Muscle of arm (tissue), 12 donors: ENCODE results near the gene OXA1L. TPM values are rescaled to one million over a fixed set of nuclear protein-coding genes. Genes with fewer than 3 reads are reported as not detected.

Experiments used
- DNase-seq: peaks from one replicate; pipeline ENCODE4 v3.0.0-alpha.2; 2013
- polyA plus RNA-seq, 12 donors: library from polyadenylated mRNA; unstranded; fragments of 120-200 nt; gene quantifications; one replicate each; pipeline ENCODE4 v1.2.1, GENCODE V29; 2013; ENCODE audit not compliant: insufficient read length in 12 of 12

The OXA1L gene
- polyA plus RNA-seq, 12 donors: 150 to 268 (median 226) TPM; not detected in 1

GRCh38 chr14:22821193-22822015 lies 54.9 kb downstream of the OXA1L start:
- DNase-seq: no peak

GRCh38 chr14:22822016-22822570 lies 55.6 kb downstream of the OXA1L start:
- DNase-seq: no peak

Other genes with a start within 250 kb of the OXA1L start
- 100 to 1,000 TPM in 11 of 12 donors, not detected in 1; 116 to 191 (median 140) TPM for gene DAD1, start 177.5 kb upstream of the OXA1L start, polyA plus RNA-seq
- 10 to 100 TPM in 11 of 12 donors, not detected in 1; 11.6 to 25.3 (median 15.6) TPM for gene ABHD4, start 168.4 kb upstream of the OXA1L start, polyA plus RNA-seq
- gene OR6J1, start 122.3 kb upstream of the OXA1L start, polyA plus RNA-seq: under 1 TPM in 9 of 12 donors, not detected in 3; 0.04 to 0.24 (median 0.18) TPM
- gene SLC7A7, start 48.7 kb downstream of the OXA1L start, polyA plus RNA-seq: 10 to 100 TPM in 11 of 12 donors, not detected in 1; 14.0 to 34.9 (median 26.6) TPM
- 10 to 100 TPM in 11 of 12 donors, not detected in 1; 52.5 to 71.0 (median 60.1) TPM for gene MRPL52, start 63.2 kb downstream of the OXA1L start, polyA plus RNA-seq
- 100 to 1,000 TPM in 11 of 12 donors, not detected in 1; 114 to 285 (median 170) TPM for gene MMP14, start 69.9 kb downstream of the OXA1L start, polyA plus RNA-seq
- 10 to 100 TPM in 11 of 12 donors, not detected in 1; 29.7 to 49.0 (median 37.2) TPM for gene LRP10, start 105.1 kb downstream of the OXA1L start, polyA plus RNA-seq
- gene REM2, start 116.5 kb downstream of the OXA1L start, polyA plus RNA-seq: under 1 TPM in 8 of 12 donors, not detected in 4; 0.09 to 0.46 (median 0.14) TPM
- 10 to 100 TPM in 11 of 12 donors, not detected in 1; 48.3 to 86.1 (median 57.0) TPM for gene RBM23, start 152.5 kb downstream of the OXA1L start, polyA plus RNA-seq
- gene PRMT5, start 162.7 kb downstream of the OXA1L start, polyA plus RNA-seq: 10 to 100 TPM in 11 of 12 donors, not detected in 1; 54.0 to 87.0 (median 73.5) TPM
- gene HAUS4, start 190.4 kb downstream of the OXA1L start, polyA plus RNA-seq: 10 to 100 TPM in 11 of 12 donors, not detected in 1; 29.2 to 54.0 (median 40.1) TPM
- gene AJUBA, start 215.9 kb downstream of the OXA1L start, polyA plus RNA-seq: 100 to 1,000 TPM in 1 of 12 donors, 10 to 100 TPM in 11; 36.7 to 167 (median 42.0) TPM
- 10 to 100 TPM in 8 of 12 donors, 1 to 10 TPM in 3, not detected in 1; 8.9 to 17.0 (median 11.6) TPM for gene C14orf93, start 243.5 kb downstream of the OXA1L start, polyA plus RNA-seq